HepG2 (cell line): ENCODE measurements around the gene OVOL2. TPM values are rescaled to one million over a fixed set of nuclear protein-coding genes. Genes with fewer than 3 reads are reported as not detected.

Experiments
- ATAC-seq: fragments of 200-7000 bp; cut with Tn5 transposase; 3 replicates; pipeline ENCODE4 v1.9.1; 2020; ENCODE audit warnings: mild to moderate bottlenecking, moderate library complexity
- BruUV-seq: library from RNA; stranded (reverse); fragments of 400-500 nt; replicated peaks from 2 replicates; lab custom pipeline; 2021; lab: Mats Ljungman, UMichigan
- CTCF ChIA-PET: fragments of 300-600 bp; formaldehyde crosslinking; extraction: SDS; loops from one replicate; lab custom pipeline; 2021; ENCODE audit warnings: low total read pairs, inconsistent platforms, low intra/inter-chr PET ratio; lab: Yijun Ruan, JAX
- POLR2A ChIA-PET: fragments of 350-600 bp; sonication (Branson Sonifier 250); formaldehyde crosslinking; loops from one replicate; lab custom pipeline; 2020; ENCODE audit warnings: antibody characterized with exemption, inconsistent platforms; lab: Yijun Ruan, JAX
- DNase-seq: peaks from one replicate; pipeline ENCODE4 v3.0.0-alpha.2; 2015; ENCODE audit warnings: low spot score
- FAIRE-seq: peaks from 3 replicates; lab custom pipeline; 2011; peaks lifted over from hg19 to GRCh38; lab: Jason Lieb, UNC
- H2AFZ ChIP-seq: one replicate; pipeline ENCODE4 v1.6.1; 2011; ENCODE audit warnings: low read length, inconsistent platforms
- H3K27ac ChIP-seq: fragments of 300-600 bp; 3 replicates; pipeline ENCODE4 v1.8.0; 2011; ENCODE audit warnings: mixed run types, mild to moderate bottlenecking, mixed read lengths, low read length, inconsistent platforms; ENCODE audit not compliant: insufficient read depth; ENCODE audit errors: extremely low read length
- H3K27me3 ChIP-seq, 2 experiments: fragments of 200-600 bp in 1 of 2; 2 replicates in 1 of 2; 3 replicates in 1 of 2; pipeline versions ENCODE4 v1.6.0 to v1.8.0; 2011; ENCODE audit warnings: low read length in 2 of 2, mild to moderate bottlenecking in 2 of 2, moderate library complexity in 2 of 2, inconsistent platforms in 1 of 2; ENCODE audit not compliant: insufficient read depth in 2 of 2, control insufficient read depth in 1 of 2
- H3K36me3 ChIP-seq, 2 experiments: fragments of 200-600 bp in 1 of 2; replicated peaks in 1 of 2; 2 replicates in 1 of 2; 3 replicates in 1 of 2; pipeline versions ENCODE4 v1.5.1 to v1.8.0; 2011; ENCODE audit warnings: low read length in 2 of 2, inconsistent platforms in 1 of 2; ENCODE audit not compliant: insufficient read depth in 2 of 2, control insufficient read depth in 1 of 2
- H3K4me1 ChIP-seq: 2 replicates; pipeline ENCODE4 v1.5.1; 2012; ENCODE audit warnings: low read length, inconsistent platforms; ENCODE audit not compliant: insufficient read depth
- H3K4me2 ChIP-seq: 2 replicates; pipeline ENCODE4 v1.6.0; 2011; ENCODE audit warnings: low read depth, low read length, inconsistent platforms
- H3K4me3 ChIP-seq, 3 experiments: fragments of 200-600 bp in 1 of 3; sonication (generic), shearing (Covaris generic) in 1 of 3; replicated peaks in 1 of 3; 2 replicates each; pipeline ENCODE4 v1.5.1; 2011 to 2016; ENCODE audit warnings: low read length in 3 of 3, inconsistent platforms in 2 of 3, low read depth in 2 of 3, mild to moderate bottlenecking in 2 of 3, control low read depth in 1 of 3, mixed read lengths in 1 of 3; ENCODE audit not compliant: insufficient read depth in 1 of 3
- H3K79me2 ChIP-seq: one replicate; pipeline ENCODE4 v1.6.1; 2011; ENCODE audit warnings: low read length, inconsistent platforms; ENCODE audit not compliant: insufficient read depth
- H3K9ac ChIP-seq: 2 replicates; pipeline ENCODE4 v1.6.0; 2011; ENCODE audit warnings: mild to moderate bottlenecking, low read depth, low read length, inconsistent platforms; ENCODE audit not compliant: insufficient read depth
- H3K9me3 ChIP-seq: 2 replicates; pipeline ENCODE4 v1.5.1; 2012; ENCODE audit warnings: mild to moderate bottlenecking, low read length
- H4K20me1 ChIP-seq: 2 replicates; pipeline ENCODE4 v1.6.0; 2011; ENCODE audit warnings: inconsistent platforms, mild to moderate bottlenecking, low read length, moderate library complexity; ENCODE audit not compliant: insufficient read depth
- HOXA5 ChIP-seq: sonication (generic); formaldehyde crosslinking; IDR thresholded peaks from 2 replicates; pipeline ENCODE4 v1.4.0; 2020; ENCODE audit warnings: missing genetic modification reagents
- PHF21A ChIP-seq: sonication (generic); formaldehyde crosslinking; IDR thresholded peaks from 2 replicates; pipeline ENCODE4 v1.5.0; 2020; ENCODE audit warnings: mild to moderate bottlenecking, missing genetic modification reagents
- PHF8 ChIP-seq: sonication (generic); formaldehyde crosslinking; IDR thresholded peaks from 2 replicates; pipeline ENCODE4 v1.5.0; 2020; ENCODE audit warnings: missing genetic modification reagents
- REXO4 ChIP-seq: sonication (generic); formaldehyde crosslinking; IDR thresholded peaks from 2 replicates; pipeline ENCODE4 v1.8.0; 2022; ENCODE audit warnings: missing genetic modification reagents, mild to moderate bottlenecking, borderline replicate concordance
- ZMYM3 ChIP-seq: sonication (generic); formaldehyde crosslinking; IDR thresholded peaks from 2 replicates; pipeline ENCODE4 v1.5.1; 2020; ENCODE audit warnings: mild to moderate bottlenecking, missing genetic modification reagents
- ZNF747 ChIP-seq: sonication (generic); formaldehyde crosslinking; IDR thresholded peaks from 2 replicates; pipeline ENCODE4 v1.8.1; 2023; ENCODE audit warnings: missing genetic modification reagents, mild to moderate bottlenecking, borderline replicate concordance
- ZNF850 ChIP-seq: sonication (generic); formaldehyde crosslinking; conservative IDR thresholded peaks from 2 replicates; pipeline ENCODE4 v1.9.0; 2021; ENCODE audit warnings: mild to moderate bottlenecking, missing genetic modification reagents
- WGBS: methylation state at CpG from one replicate; pipeline ENCODE4 v1.1.6; 2017; ENCODE audit warnings: low lambda C conversion rate; 5-methylcytosine and 5-hydroxymethylcytosine counted together
- in situ Hi-C: cut with HindIII; loops from 2 replicates; pipeline ENCODE4 v1.10.0; 2017; ENCODE audit warnings: low pct_unique_long_range_greater_than_20kb; ENCODE audit not compliant: extremely low pct_ligation_motif_present
- intact Hi-C: fragments of 100-400 bp; cut with micrococcal nuclease; formaldehyde crosslinking; loops from one replicate; pipeline ENCODE4 v1.10.0; 2022; ENCODE audit not compliant: unreplicated experiment
- polyA plus RNA-seq, 8 experiments: library from polyadenylated mRNA; depleted of rRNA in 3 of 8; stranded (reverse) in 7 of 8; unstranded in 1 of 8; fragments of >200 nt; fragmentation: Illumina TruSeq in 4 of 8; extraction: Trizol in 4 of 8; gene quantifications; 2 replicates each; pipeline versions ENCODE4 v1.2.1 to v1.2.3, GENCODE V29; 2011 to 2016; ENCODE audit warnings: low read depth in 4 of 8, missing spikeins in 1 of 8, mixed read lengths in 1 of 8; ENCODE audit not compliant: insufficient read depth in 1 of 8
- total RNA-seq, 5 experiments: library from RNA; depleted of rRNA; stranded (reverse); fragments of >200 nt; fragmentation: Illumina TruSeq; extraction: Trizol; gene quantifications; 2 replicates each; pipeline ENCODE4 v1.2.3, GENCODE V29; 2016; ENCODE audit warnings: low read depth in 1 of 5
- TF ChIP-seq, protein P1 (sequence below): sonication (generic); formaldehyde crosslinking; conservative IDR thresholded peaks from 2 replicates; pipeline ENCODE4 v1.4.0; 2020; ENCODE audit warnings: missing genetic modification reagents
- TF ChIP-seq, protein P2 (sequence below): sonication (generic); formaldehyde crosslinking; IDR thresholded peaks from 2 replicates; pipeline ENCODE4 v1.4.0; 2020; ENCODE audit warnings: mild to moderate bottlenecking, missing genetic modification reagents
- TF ChIP-seq, protein P3 (sequence below): sonication (generic); formaldehyde crosslinking; IDR thresholded peaks from 2 replicates; pipeline ENCODE4 v1.8.1; 2023; ENCODE audit warnings: mild to moderate bottlenecking, missing genetic modification reagents
- TF ChIP-seq, protein P4 (sequence below), 2 experiments: sonication (generic) in 1 of 2; formaldehyde crosslinking in 1 of 2; IDR thresholded peaks; 2 replicates each; pipeline versions ENCODE4 v1.4.0 to v1.6.1; 2018 to 2020; ENCODE audit warnings: missing genetic modification reagents in 2 of 2, borderline replicate concordance in 1 of 2, low read depth in 1 of 2, mild to moderate bottlenecking in 1 of 2, missing biosample characterization in 1 of 2

OVOL2 gene
- total and polyA plus RNA-seq, 2 of the 13 experiments (the other 11 are each of a cell fraction or from before 2014, with no cell fraction given): 0.20 to 0.31 TPM

DNA sequence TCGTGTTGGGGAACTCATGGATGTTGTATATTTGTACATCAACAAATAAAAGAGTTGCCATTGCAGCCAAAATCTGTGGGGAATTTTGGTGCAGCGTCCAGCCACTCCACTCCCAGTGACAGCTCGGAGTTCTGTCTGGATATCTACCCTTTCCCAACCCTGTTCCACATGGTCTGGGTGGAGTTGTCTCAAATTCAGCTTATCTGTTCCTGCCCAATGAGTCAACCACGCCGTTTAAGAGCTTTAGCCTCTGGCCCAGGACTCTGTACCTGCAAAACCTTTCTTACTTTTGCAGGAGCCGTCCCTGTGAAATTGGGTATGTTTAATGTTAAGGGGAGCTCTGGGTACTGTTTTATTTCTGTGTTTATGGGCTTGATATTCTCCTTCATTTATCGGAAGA, 33.9 kb upstream of the OVOL2 start (continued):
- TF ChIP-seq, protein P1, sequence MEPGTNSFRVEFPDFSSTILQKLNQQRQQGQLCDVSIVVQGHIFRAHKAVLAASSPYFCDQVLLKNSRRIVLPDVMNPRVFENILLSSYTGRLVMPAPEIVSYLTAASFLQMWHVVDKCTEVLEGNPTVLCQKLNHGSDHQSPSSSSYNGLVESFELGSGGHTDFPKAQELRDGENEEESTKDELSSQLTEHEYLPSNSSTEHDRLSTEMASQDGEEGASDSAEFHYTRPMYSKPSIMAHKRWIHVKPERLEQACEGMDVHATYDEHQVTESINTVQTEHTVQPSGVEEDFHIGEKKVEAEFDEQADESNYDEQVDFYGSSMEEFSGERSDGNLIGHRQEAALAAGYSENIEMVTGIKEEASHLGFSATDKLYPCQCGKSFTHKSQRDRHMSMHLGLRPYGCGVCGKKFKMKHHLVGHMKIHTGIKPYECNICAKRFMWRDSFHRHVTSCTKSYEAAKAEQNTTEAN (CRISPR knock-in tag): no peak
- no peak for TF ChIP-seq ZNF850
- TF ChIP-seq, protein P2, sequence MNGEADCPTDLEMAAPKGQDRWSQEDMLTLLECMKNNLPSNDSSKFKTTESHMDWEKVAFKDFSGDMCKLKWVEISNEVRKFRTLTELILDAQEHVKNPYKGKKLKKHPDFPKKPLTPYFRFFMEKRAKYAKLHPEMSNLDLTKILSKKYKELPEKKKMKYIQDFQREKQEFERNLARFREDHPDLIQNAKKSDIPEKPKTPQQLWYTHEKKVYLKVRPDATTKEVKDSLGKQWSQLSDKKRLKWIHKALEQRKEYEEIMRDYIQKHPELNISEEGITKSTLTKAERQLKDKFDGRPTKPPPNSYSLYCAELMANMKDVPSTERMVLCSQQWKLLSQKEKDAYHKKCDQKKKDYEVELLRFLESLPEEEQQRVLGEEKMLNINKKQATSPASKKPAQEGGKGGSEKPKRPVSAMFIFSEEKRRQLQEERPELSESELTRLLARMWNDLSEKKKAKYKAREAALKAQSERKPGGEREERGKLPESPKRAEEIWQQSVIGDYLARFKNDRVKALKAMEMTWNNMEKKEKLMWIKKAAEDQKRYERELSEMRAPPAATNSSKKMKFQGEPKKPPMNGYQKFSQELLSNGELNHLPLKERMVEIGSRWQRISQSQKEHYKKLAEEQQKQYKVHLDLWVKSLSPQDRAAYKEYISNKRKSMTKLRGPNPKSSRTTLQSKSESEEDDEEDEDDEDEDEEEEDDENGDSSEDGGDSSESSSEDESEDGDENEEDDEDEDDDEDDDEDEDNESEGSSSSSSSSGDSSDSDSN (CRISPR knock-in tag): no peak
- TF ChIP-seq PHF8 (CRISPR knock-in tag): no peak
- no peak for TF ChIP-seq PHF21A (CRISPR knock-in tag)

DNA sequence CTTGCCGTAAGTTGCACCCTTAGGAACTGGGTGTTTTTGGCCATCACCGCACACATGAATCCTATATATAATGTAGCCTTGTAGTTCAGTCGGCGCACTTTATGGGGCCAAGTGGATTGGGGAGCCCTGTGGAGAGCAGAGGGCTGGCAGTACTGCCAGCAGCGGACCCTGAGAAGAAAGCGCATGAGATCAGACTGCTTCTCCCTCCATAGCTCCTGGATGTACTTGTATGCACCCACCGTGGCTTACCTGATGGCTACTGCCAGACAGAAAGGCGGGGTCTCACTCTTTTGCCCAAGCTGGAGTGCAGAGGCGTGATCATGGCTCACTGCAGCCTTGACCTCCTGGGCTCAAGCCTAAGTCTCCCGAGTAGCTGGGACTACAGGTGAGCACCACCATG, 32.8 kb upstream of the OVOL2 start:
- intact Hi-C loops: no loop called here
- no peaks in the 10 kb centered on the region for H4K20me1 ChIP-seq
- CTCF ChIA-PET: no interaction called here
- DNase-seq: no peak
- no peak overlapping the region for H3K27ac ChIP-seq
- 56% methylated on average over 10 of the region's 10 CpGs for WGBS
- ATAC-seq: no peak
- H3K9me3 ChIP-seq: no peaks in the 10 kb centered on the region
- H3K4me3 ChIP-seq: no peak overlapping the region
- BruUV-seq: no TSS peak
- in situ Hi-C loops: no loop called here
- no peak overlapping the region for H3K4me2 ChIP-seq
- no peak overlapping the region for H2AFZ ChIP-seq
- H3K27me3 ChIP-seq: peaks cover 0 to 35% of the 10 kb centered on the region in 2 experiments; a peak in 3 of 5 replicates
- TF ChIP-seq ZMYM3: no peak
- 0 out of 2 replicates have a peak, but pooled peaks have one; percentile 57 for TF ChIP-seq REXO4 (CRISPR knock-in tag)
- TF ChIP-seq, protein P3, sequence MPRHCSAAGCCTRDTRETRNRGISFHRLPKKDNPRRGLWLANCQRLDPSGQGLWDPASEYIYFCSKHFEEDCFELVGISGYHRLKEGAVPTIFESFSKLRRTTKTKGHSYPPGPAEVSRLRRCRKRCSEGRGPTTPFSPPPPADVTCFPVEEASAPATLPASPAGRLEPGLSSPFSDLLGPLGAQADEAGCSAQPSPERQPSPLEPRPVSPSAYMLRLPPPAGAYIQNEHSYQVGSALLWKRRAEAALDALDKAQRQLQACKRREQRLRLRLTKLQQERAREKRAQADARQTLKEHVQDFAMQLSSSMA (CRISPR knock-in tag): 0 out of 2 replicates have a peak, but pooled peaks have one; percentile 19
- no peak for TF ChIP-seq ZNF747 (CRISPR knock-in tag)
- no peak for TF ChIP-seq HOXA5 (CRISPR knock-in tag)
- TF ChIP-seq, protein P4, sequence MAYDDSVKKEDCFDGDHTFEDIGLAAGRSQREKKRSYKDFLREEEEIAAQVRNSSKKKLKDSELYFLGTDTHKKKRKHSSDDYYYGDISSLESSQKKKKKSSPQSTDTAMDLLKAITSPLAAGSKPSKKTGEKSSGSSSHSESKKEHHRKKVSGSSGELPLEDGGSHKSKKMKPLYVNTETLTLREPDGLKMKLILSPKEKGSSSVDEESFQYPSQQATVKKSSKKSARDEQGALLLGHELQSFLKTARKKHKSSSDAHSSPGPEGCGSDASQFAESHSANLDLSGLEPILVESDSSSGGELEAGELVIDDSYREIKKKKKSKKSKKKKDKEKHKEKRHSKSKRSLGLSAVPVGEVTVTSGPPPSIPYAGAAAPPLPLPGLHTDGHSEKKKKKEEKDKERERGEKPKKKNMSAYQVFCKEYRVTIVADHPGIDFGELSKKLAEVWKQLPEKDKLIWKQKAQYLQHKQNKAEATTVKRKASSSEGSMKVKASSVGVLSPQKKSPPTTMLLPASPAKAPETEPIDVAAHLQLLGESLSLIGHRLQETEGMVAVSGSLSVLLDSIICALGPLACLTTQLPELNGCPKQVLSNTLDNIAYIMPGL (CRISPR knock-in tag; IDR thresholded peaks at IDR 0.05; ENCODE audit: borderline replicate concordance in 1 of 2, low read depth in 1 of 2): no peak
- TF ChIP-seq, all 625 proteins: peak for 2
- FAIRE-seq: no peak
- POLR2A ChIA-PET: no interaction called here
- H3K9ac ChIP-seq: no peak overlapping the region
- H3K79me2 ChIP-seq: no peaks in the 10 kb centered on the region
- H3K36me3 ChIP-seq: no peaks in the 10 kb centered on the region
- H3K4me1 ChIP-seq: no peaks in the 10 kb centered on the region
